GM19025 (cell line): ENCODE measurements around the gene AP1G1.
"Not testable (repeated sequence)": the region's sequence is repeated elsewhere in the genome, so short reads cannot be mapped to it uniquely, and the experiment has no call there.

Experiments used
- ATAC-seq: cut with Tn5 transposase; IDR thresholded peaks from one replicate; pipeline ENCODE4 v1.9.1; 2021; ENCODE audit warnings: mild to moderate bottlenecking, low read depth, moderate library complexity; ENCODE audit not compliant: unreplicated experiment

The AP1G1 gene

DNA sequence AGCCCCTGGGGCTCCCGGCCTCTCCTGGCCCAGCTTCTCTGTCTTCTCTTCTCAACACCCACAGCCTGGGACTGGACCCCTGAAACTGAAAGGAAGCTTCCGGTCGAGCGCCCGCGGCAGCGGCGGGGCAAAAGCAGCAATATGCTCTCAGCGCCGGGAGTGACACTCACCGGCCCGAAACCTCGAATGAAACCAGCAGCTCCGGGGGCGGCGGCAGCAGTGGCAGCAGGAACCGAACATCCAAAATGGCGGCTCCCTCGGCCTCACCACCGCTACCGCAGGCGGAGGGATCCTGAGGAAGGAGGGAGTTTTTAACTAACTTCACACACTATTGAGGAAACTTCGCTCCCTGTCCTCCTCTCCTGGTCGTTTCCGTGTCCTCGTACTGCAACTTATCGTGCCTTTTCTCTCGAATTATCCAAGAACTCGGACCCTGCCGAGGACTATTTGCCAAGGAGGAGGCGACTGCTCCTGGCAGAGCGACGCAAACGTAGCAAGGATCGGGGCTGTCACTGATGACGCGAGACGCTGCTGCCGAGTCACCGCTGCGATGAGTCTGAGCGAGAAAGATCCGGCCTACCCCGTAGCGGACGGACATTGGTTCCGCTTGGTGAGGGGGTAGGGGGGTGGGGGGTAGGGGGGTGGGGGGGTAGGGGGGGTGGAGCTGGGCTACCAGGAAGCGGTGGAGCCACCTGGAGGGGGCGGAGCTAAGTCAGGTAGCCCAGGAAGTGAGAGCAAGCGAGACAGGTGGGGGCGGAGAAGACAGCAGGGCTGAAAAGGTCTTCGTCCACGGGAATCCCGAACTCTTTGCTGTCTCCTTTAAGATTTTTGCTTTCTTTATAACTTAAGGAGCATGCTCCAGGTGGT lies at the start of gene AP1G1:
Gene AP1G1, minus strand, starts transcription at position 242 of the 867 bp plus-strand sequence. CDS start 19,355 bp downstream, outside the sequence.
- ATAC-seq, result peak; percentile 76

DNA sequence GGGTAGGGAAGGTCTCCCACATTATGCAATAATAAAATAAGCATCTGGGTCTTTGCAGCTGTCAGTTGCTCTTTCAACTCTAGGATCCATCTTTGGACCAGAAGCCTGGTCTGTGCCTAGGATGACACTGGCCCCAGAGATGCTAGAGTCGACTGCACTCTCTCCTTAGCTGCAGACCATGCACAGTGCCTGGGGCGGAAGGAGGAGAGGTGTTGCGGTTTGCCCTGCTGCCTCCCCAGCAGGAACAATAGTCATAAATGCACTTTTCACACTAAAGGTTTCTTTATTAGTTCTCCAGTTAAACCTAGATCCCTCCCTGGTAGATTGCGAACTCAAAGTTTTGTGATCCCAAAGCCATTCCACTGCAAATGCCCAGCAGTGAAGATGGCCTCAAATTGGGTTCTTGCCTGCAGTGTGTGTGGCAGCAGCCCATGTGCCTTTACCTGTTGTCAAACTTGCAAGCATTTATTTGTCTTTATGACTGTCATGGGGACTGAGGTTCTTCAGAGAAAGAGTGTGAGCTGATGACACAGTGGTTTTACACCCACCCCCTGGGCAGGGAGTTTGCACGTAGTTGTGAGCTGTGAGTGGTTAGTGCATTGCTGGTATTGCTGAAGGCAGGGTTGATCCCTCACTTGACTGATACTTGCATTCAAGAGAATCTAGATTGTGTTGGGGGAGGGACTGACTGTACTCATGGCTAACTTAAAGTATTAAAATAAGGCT lies 47.5 kb upstream of the AP1G1 start:
- ATAC-seq, result no peak

DNA sequence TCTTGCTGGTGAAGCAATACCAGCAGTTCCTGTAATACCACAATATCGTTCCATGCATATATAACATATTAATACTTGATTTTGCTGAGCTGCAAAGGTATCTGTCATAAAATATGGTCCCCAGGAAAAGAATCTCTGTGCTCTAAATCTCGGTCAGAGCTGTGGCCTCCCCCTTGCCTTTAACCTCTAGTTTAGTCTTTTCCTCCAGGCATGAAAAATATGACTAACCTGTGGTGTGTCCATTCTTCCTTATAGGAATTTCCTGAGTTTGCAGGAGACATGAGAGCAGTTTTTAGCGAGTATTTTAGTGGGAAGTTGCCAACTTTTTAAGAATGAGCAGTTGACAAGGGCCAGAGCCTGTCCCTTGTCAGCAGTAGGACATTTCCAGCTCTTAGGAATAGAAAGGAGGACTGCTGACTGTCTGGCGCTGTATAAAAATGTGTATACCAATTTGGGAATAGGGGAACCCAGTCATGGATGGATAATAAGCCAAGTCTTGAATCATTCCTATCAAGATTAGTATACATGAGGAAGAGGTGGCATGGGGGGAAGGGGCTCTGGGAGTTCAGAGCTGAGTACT lies 45.8 kb upstream of the AP1G1 start:
- no peak for ATAC-seq

DNA sequence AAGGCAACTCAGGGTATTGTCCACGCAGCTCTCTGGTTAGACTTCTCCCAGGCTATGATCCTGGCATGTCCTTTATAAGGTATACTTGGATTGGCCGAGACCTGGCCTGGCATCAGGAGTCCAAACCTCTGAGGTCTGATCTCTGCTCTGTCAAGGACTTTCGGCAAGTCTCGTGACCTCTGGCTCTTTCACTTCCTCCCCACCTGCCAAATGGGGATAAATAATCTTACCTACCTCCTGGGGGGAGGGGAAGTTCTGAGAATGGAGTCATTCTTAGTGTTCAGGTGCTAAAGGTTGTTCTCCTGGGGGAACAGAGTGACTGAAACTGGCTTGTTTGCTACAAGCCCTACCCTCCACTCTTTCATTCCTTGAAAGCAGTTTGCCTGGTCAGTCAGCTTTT lies 44.8 kb upstream of the AP1G1 start:
- ATAC-seq, result peak; percentile 63

DNA sequence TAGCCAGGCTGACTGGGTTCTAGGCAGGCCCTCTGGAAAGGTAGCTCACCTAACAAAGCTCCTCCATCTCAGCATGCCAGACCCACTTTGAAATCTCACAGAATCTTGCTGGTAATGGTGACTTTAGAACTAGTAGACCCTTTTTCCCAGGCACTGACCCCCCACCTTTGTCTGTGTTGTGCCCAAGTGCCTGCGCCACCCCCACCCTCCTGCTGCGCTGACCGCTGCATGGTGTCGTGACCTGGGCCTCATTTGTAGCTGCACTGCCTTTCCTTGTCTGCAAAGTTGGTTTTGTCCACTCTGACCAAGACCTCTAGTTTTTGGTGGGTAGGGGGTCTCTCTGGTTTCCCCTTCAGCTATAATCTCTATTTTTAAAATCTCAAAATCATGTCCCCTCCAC lies 43.9 kb upstream of the AP1G1 start:
- no peak for ATAC-seq

DNA sequence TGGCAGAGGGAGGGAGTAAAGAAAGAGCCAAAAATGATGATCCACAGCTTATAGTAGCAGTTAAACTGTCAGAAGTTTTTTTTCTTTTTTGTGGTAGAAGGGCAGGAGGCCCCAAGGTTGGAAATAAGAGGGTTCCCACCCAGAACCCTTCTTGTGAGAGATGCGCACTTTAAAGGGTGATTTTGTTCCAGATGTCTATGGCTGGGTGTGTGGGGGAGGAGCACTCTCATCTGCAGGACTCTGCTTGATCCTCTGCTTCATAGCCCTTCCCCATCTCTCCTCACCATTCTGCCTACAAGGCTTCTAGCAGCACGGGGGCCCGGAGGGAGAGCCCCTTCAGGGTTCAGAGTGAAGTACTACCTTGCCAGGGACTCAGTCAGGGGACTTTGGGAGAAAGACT lies 43.5 kb upstream of the AP1G1 start:
- ATAC-seq, result no peak

DNA sequence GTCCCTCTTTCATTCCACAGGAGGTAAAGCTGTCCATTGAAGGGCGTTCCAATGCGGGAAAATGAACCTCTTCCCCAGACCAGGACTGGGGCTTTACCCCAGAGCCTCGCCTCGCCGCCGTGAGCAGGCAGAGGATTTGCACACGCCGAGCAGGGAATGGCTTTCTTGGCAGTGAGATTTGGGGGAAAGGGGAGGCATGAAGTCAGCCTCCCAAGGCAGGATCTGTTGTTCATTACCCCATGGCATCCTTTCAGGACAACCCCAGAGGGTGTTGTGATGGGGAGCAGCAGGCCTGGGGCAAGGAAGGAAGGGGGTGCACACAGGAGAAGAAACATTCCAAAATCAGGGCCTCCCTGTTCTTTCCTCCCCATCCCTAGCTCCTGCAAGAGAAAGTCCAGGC lies 43.1 kb upstream of the AP1G1 start:
- no peak for ATAC-seq

DNA sequence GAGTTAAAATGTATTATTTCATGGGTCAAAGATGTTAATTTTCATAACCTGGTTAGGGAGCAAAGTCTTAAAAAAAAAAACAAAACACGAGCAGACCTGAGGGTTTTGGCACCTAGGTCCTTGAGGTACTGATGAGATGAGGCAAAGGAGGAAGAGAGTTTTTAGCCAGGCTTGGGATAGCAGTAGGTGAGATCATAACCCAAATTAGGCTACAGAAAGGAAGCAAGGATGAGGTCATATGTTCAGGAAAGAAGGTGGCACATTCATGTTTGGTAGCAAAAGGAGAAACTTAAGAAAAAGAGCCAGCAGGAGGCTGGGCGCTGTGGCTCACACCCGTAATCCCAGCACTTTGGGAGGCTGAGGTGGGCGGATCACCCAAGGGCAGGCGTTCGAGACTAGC lies 40.0 kb upstream of the AP1G1 start:
- no peak for ATAC-seq

DNA sequence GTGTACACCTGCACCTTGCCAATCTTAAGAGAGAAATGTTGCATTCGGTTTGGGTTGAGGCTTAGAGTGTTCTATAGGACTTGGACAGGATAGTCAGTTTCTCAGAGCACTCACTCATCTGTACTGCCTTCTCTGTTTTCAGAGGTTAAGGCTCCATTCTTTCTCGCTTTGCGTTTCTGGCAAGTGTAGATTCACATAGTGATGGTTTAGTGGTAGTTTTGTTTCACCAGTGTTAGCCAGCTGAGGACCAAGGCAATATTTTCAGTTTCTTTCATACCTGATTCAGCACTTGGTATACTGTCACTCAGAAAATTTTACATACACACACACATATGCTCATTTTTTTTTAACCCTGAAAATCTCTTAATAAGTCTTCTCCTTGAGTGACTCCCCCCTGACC lies 38.5 kb upstream of the AP1G1 start:
- no peak for ATAC-seq

DNA sequence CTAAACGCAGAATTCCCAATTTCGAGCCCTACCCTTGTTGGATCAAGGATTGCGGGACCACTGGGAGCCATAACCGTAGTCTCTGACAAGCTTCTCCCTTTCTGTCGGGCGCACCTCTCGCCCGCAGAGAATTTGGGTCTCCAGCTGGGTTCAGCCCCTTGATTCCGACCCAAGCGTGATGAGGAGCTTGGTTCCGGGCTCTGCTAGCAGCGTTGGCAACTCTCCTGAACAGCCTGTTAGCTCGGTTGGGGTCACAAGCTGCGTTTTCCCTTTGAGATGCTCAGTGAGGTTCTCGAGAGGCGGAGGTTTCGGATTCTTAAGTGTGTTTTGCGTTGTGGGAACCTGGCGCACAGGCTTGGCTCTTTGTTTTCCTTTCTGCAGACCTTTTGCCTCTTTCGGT lies 37.8 kb upstream of the AP1G1 start:
- no peak for ATAC-seq

DNA sequence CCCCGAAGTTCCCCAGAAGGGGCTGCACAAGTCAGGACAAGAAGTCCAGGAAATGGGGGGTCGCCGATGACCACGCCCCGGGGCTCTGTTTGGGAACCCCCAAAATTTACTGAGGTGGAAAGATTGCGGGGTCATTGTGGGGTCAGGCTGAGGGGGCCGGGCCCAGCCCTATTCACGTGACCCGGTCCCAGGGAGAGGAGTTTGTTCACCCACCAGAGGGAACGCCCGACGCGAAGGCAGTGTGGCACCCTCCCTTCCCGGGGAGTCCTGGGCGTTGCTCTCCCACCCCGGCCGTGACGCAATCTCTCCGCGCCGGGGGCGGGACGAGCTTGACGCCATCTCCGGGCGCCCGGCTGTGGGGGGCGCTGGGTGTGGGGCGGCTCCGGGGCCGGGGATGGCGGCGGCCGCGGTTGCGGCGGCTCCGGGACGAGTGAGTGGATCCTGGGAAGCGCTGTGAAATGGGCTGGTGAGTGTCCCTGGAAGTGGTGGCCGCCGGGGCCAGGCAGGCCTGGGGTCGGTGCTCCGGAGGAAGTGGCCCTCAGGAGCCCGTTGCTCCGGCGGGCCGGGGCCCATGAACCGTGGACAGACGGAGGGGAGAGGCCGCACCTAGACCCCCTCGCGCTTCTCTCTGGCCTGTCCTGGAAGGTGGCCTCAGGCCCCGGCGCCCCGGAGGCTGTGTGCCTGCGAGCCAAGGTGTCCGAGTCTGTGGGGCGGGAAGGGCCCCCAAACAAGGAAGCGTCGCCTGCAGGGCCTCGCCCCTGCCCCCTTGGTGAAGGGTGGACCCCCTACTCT lies 37.2 kb upstream of the AP1G1 start, which contains the start of gene ATXN1L:
Gene ATXN1L, plus strand, starts transcription at position 338 of the 792 bp plus-strand sequence. CDS start 3,765 bp downstream, outside the sequence.
- ATAC-seq, result peak; percentile 72

DNA sequence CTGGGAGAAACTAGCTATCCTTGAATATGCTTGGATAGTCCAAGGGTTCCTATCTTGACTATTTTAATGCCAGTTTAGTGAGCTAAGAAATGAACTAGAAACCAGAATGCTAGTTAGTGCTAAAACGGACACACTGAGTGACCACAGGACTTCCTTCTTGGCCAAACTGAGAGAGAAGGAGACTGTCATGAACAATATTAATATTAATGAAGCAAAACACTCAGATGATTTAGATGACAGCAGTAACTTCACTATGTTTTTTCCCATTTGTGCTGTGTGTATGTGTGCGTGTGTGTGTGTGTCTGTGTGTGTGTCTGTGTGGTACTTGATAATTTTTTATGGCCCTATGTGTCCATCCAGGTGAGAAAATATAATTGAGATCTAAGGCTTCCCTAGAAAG lies 34.9 kb upstream of the AP1G1 start:
- no peak for ATAC-seq

DNA sequence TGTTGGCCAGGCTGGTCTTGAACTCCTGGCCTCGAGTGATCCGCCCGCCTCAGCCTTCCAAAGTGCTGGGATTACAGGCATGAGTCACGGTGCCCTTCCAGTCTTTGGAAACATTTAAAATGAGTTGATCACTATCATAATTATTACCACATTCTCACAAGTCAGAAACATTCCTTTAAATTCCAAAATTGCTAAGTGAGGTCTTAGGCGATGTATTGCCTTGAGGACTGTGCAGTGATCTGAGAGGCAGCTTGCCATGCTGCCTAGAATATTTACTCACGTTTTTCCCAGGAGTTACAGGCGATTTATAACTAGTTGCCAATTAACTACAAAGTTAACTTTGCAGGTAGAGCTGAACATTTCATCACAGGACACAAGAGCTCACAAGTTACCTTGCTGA lies 31.4 kb upstream of the AP1G1 start:
- ATAC-seq, result no peak

DNA sequence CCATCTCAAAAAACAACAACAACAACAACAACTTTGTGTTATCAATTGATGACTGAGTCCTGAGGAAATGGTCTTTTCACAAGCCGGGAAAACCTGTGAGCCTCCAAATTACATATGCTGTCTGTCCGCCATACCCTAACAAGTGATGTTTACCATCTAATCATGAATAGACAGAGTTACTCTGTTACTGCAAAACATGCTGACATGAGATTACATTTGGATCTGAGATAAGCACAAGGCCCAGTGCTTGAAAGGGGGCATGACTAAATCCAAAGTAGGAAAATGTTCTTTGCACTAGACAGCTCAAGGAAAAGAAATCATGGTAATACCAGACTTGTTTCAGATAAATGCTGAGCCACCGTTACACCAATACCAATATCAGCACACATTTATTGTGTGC lies 28.5 kb upstream of the AP1G1 start:
- ATAC-seq, result no peak

DNA sequence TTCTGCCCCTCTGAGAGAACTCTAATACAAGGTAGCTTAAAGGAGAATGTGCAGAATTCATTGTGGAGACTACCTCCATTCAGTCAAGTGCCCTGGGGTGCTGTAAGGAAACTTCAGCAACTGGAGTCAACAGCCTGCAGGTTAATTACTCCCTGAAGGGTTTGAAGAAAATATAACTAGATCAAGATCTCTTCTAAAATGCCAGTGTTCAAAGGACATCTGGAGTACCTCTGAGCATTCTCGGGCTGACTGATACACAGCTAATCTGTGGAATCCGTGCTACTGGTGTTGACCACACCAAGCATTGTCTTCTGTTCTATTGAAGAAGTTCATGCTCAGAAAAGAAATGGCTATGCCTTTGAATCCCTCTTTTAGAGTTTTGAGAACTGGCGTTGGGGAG lies 25.7 kb upstream of the AP1G1 start:
- ATAC-seq, result no peak

DNA sequence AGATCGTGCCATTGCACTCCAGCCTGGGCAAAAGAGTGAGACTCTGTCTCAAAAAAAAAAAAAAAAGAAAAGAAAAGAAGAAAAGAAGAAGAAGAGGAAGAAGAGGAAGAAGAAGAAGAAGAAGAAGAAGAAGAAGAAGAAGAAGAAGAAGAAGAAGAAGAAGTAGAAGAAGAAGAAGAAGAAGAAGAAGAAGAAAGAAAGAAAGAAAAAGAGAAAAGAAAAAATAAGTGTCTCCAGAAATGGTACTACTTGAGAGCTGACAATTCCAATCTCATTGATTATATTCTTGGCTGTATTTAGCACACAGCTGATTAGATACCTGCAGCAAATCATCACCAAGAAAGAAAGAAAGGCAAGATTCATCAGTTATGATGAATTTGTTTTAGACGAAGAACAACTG lies 23.5 kb upstream of the AP1G1 start:
- ATAC-seq, result not testable (repeated sequence)

DNA sequence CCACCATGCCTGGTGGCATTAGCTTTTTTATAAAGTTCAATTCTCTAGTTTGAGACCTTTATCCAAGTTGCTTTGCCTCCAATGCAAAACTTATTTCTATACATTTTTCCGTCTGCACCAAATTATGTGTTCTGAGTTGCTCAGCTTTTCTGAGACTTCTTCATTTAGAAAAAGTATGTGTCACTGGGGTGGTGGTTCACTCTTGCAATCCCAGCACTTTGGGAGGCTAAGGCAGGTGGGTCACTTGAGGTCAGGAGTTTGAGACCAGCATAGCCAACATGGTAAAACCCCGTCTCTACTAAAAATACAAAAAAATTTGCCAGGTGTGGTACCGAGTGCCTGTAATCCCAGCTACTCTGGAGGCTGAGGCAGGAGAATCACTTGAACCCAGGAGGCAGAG lies 23.1 kb upstream of the AP1G1 start:
- not testable (repeated sequence) for ATAC-seq

DNA sequence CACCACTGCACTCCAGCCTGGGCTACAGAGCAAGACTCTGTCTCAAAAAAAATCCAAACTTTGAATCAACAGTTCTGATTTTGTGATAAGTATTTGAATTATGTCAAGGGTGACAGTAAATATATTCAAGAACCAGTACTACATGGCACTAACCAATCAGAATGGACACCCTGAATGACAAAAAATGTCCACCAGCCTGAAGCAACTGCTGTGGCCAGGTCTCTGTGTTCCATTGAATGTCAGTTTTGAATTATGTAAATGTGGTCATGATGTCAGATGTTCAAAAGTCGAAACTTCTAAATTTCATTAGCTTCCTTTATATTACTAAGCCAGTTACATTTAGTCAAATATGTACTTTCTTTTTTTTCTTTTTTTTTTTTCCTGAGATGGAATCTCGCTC lies 21.7 kb upstream of the AP1G1 start:
- no peak for ATAC-seq

DNA sequence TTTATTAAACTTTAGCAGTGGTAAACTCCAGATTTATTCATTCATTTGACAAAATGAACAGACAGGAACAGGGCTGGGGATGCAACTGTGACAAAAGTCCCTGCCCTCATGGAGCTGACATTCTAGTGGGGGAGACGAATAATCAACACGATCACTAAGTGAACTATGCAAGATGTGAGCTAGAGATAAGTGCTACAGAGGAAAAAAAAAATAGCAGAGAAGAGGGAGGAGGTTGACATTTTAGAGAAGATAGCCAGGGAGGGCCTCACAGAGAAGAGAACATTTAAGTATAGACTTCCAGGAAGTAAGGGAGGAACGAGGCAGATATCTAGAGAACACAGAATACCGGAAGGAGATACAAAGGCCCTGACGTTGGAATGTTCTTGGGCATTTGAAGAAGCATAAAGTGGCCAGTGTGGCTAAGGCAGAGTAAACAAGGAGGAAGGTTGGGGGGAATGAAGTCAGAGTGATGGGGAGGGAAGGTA lies 17.9 kb upstream of the AP1G1 start:
- ATAC-seq, result no peak

DNA sequence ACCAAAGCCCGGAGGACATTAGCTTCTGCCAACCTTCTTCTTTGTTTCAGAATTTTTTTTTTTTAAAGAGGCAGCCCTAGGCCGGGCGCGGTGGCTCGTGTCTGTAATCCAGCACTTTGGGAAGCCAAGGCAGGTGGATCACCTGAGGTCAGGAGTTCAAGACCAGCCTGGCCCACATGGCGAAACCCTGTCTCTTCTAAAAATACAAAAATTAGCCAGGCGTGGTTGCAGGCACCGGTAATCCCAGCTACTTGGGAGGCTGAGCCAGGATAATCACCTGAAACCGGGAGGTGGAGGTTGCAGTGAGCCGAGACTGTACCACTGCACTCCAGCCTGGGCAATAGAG lies 8.5 kb upstream of the AP1G1 start:
- peak; percentile 5 for ATAC-seq
